Uterus (tissue), 2 donors: Measurements from ENCODE around the gene TMEM151A.

ENCODE experiments used
- CTCF ChIP-seq, 4 experiments: fragments of 200-600 bp in 2 of 4; fragments of 450-650 bp in 2 of 4; sonication (generic) in 2 of 4; IDR thresholded peaks; one replicate each; pipeline ENCODE4 v1.5.1; 2016 to 2019; ENCODE audit warnings: antibody characterized with exemption in 4 of 4, mild to moderate bottlenecking in 2 of 4, moderate library complexity in 1 of 4
- POLR2A ChIP-seq, 2 donors: fragments of 450-650 bp; IDR thresholded peaks; one replicate each; pipeline ENCODE4 v1.6.1; 2016; ENCODE audit warnings: antibody characterized with exemption in 2 of 2, mild to moderate bottlenecking in 1 of 2, moderate library complexity in 1 of 2

DNA sequence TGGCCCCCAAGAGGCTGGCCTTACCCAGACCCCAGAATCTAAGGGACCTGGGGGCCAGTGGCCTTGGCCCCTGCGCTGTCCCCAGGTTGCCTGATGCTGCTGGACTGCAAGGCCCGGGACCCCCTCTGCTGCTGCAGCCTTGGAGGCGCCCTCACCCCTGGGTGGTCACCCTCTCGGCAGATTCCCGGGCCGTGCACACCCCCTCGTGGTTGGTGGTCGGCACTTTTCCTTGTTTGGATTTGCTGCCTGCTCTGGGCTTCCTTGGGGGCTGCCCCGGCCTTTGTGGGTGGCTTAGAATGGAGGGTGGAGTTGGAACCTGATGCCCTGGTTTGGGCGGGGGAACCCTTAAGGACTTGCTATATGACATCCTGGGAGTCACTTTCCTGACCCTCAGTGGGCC is 39.2 kb downstream of the TMEM151A start:
- TF ChIP-seq POLR2A (IDR thresholded peaks at IDR 0.05) (no peak), CTCF (IDR thresholded peaks at IDR 0.05) (no peak)
